ENCODE data around the gene ADORA3.
A peak's percentile ranks its signal among the peaks of the same experiment; 100 is the strongest.

The ADORA3 gene

GRCh38 chr1:111507411-111508201 is 4.2 kb upstream of the ADORA3 start:
- DNase-seq: peak; percentile 66

GRCh38 chr1:111506561-111506960 is 3.1 kb upstream of the ADORA3 start:
- DNase-seq: no peak

- DNase-seq: no peak
These were observed 2.2 kb upstream of the ADORA3 start for GRCh38 chr1:111505641-111506119.

- DNase-seq: no peak
These were observed 664 bp upstream of the ADORA3 start for GRCh38 chr1:111504097-111504496.

- DNase-seq: no peak
These were observed 1.8 kb downstream of the ADORA3 start for GRCh38 chr1:111501645-111502044.

GRCh38 chr1:111499026-111499785 is 4.2 kb downstream of the ADORA3 start:
- no peak for DNase-seq

GRCh38 chr1:111497592-111497991 is 5.8 kb downstream of the ADORA3 start:
- no peak for DNase-seq

GRCh38 chr1:111496398-111496797 is 7.0 kb downstream of the ADORA3 start:
- DNase-seq: no peak

GRCh38 chr1:111491070-111491469 is 12.4 kb downstream of the ADORA3 start:
- no peak for DNase-seq

GRCh38 chr1:111490220-111490619 is 13.2 kb downstream of the ADORA3 start:
- no peak for DNase-seq

GRCh38 chr1:111489604-111490003 is 13.8 kb downstream of the ADORA3 start:
- no peak for DNase-seq

- DNase-seq: no peak
These were observed 14.8 kb downstream of the ADORA3 start for GRCh38 chr1:111488669-111489068.

- DNase-seq: no peak
These were observed 16.3 kb downstream of the ADORA3 start for GRCh38 chr1:111487133-111487532.

- no peak for DNase-seq
These were observed 17.0 kb downstream of the ADORA3 start for GRCh38 chr1:111486431-111486830.

- DNase-seq: no peak
These were observed 18.9 kb downstream of the ADORA3 start for GRCh38 chr1:111484391-111485026.

GRCh38 chr1:111483876-111484275 is 19.6 kb downstream of the ADORA3 start:
- no peak for DNase-seq

GRCh38 chr1:111483166-111483565 is 20.3 kb downstream of the ADORA3 start:
- no peak for DNase-seq

- peak; percentile 65 for DNase-seq
These were observed 21.8 kb downstream of the ADORA3 start for GRCh38 chr1:111481387-111482221.

- no peak for DNase-seq
These were observed 22.8 kb downstream of the ADORA3 start for GRCh38 chr1:111480674-111481073.

GRCh38 chr1:111476761-111477309 is 26.6 kb downstream of the ADORA3 start:
- DNase-seq: peak; percentile 61

- DNase-seq: no peak
These were observed 27.2 kb downstream of the ADORA3 start for GRCh38 chr1:111476214-111476613.

- DNase-seq: peak; percentile 36
These were observed 27.7 kb downstream of the ADORA3 start for GRCh38 chr1:111475701-111476100.

Measured in CD4-positive, alpha-beta T cell treated with Interleukin-12 subunit alpha and Interleukin-12 subunit beta, for 1 hour (primary cell).